SK-N-SH (cell line): ENCODE measurements around the gene ACSL3. TPM values are rescaled to one million over a fixed set of nuclear protein-coding genes. Genes with fewer than 3 reads are reported as not detected.

Experiments
- CTCF ChIA-PET: fragments of 300-600, 350-600 bp; formaldehyde crosslinking; extraction: SDS; loops from one replicate; lab custom pipeline; 2021; lab: Yijun Ruan, JAX
- POLR2A ChIA-PET: fragments of 350-600 bp; sonication (Branson Sonifier 250); formaldehyde crosslinking; extraction: SDS; loops from one replicate; lab custom pipeline; 2020; ENCODE audit warnings: antibody characterized with exemption, inconsistent platforms; lab: Yijun Ruan, JAX
- DNase-seq: peaks from one replicate; pipeline ENCODE4 v3.0.0; 2012
- H2AFZ ChIP-seq: fragments of 200-600 bp; sonication (generic); 2 replicates; pipeline ENCODE4 v1.8.1; 2016; ENCODE audit warnings: antibody characterized with exemption, mild to moderate bottlenecking, low read depth
- H3F3A ChIP-seq: fragments of 200-600 bp; sonication (generic); replicated peaks from 2 replicates; pipeline ENCODE3; 2016; ENCODE audit warnings: antibody characterized with exemption, mild to moderate bottlenecking; ENCODE audit not compliant: insufficient read depth
- H3K27ac ChIP-seq, 2 experiments: fragments of 200-500 bp in 1 of 2; fragments of 200-600 bp in 1 of 2; sonication (Bioruptor generic) in 1 of 2; sonication (generic), shearing (Covaris generic) in 1 of 2; 2 replicates each; pipeline versions ENCODE4 v1.5.1 to v1.6.1; 2014 to 2016; ENCODE audit warnings: low read depth in 2 of 2, inconsistent platforms in 1 of 2, low read length in 1 of 2, mild to moderate bottlenecking in 1 of 2, mixed read lengths in 1 of 2
- H3K27me3 ChIP-seq: fragments of 200-600 bp; sonication (generic), shearing (Covaris generic); 2 replicates; pipeline ENCODE4 v1.6.1; 2016; ENCODE audit warnings: mixed run types; ENCODE audit not compliant: insufficient read depth
- H3K36me3 ChIP-seq, 2 experiments: fragments of 200-500 bp in 1 of 2; fragments of 200-600 bp in 1 of 2; sonication (Bioruptor generic) in 1 of 2; sonication (generic) in 1 of 2; replicated peaks in 1 of 2; 2 replicates each; pipeline versions ENCODE3 to v1.5.1; 2014 to 2016; ENCODE audit warnings: low read length in 1 of 2, mild to moderate bottlenecking in 1 of 2; ENCODE audit not compliant: insufficient read depth in 2 of 2, control insufficient read depth in 1 of 2
- H3K4me1 ChIP-seq, 2 experiments: fragments of 200-500 bp in 1 of 2; fragments of 200-600 bp in 1 of 2; sonication (Bioruptor generic) in 1 of 2; sonication (generic), shearing (Covaris generic) in 1 of 2; 2 replicates each; pipeline versions ENCODE4 v1.5.1 to v1.6.1; 2014 to 2016; ENCODE audit warnings: low read depth in 1 of 2, low read length in 1 of 2, mixed run types in 1 of 2; ENCODE audit not compliant: insufficient read depth in 2 of 2, control insufficient read depth in 1 of 2
- H3K4me2 ChIP-seq: fragments of 200-600 bp; sonication (generic), shearing (Covaris generic); 2 replicates; pipeline ENCODE4 v1.6.1; 2017; ENCODE audit warnings: mixed run types
- H3K4me3 ChIP-seq, 2 experiments: fragments of 200-500 bp in 1 of 2; fragments of 200-600 bp in 1 of 2; sonication (Bioruptor generic) in 1 of 2; sonication (generic), shearing (Covaris generic) in 1 of 2; 2 replicates each; pipeline versions ENCODE4 v1.5.1 to v1.8.1; 2014 to 2016; ENCODE audit warnings: low read depth in 2 of 2, inconsistent platforms in 1 of 2, low read length in 1 of 2, mild to moderate bottlenecking in 1 of 2, mixed read lengths in 1 of 2, moderate library complexity in 1 of 2
- H3K79me2 ChIP-seq: fragments of 200-600 bp; sonication (generic); 2 replicates; pipeline ENCODE4 v1.8.1; 2017; ENCODE audit warnings: mild to moderate bottlenecking; ENCODE audit not compliant: insufficient read depth
- H3K9ac ChIP-seq: fragments of 200-600 bp; sonication (generic); 2 replicates; pipeline ENCODE4 v1.6.1; 2017; ENCODE audit warnings: mixed run types
- H3K9me2 ChIP-seq: fragments of 200-600 bp; sonication (generic); 2 replicates; pipeline ENCODE4 v1.6.1; 2017; ENCODE audit warnings: mixed run types
- H3K9me3 ChIP-seq: fragments of 200-600 bp; sonication (generic); 2 replicates; pipeline ENCODE4 v1.6.1; 2017; ENCODE audit warnings: mixed run types, mild to moderate bottlenecking, moderate library complexity
- H4K20me1 ChIP-seq: fragments of 200-600 bp; sonication (generic); 2 replicates; pipeline ENCODE4 v1.6.1; 2017; ENCODE audit warnings: mild to moderate bottlenecking, mixed run types; ENCODE audit not compliant: insufficient read depth
- CHD2 ChIP-seq: fragments of 150-350 bp; IDR thresholded peaks from 2 replicates; pipeline ENCODE4 v1.6.1; 2018; ENCODE audit warnings: low read length; ENCODE audit not compliant: partially characterized antibody
- CTCF ChIP-seq: fragments of 200-600 bp; sonication (generic); IDR thresholded peaks from 2 replicates; pipeline ENCODE4 v1.6.1; 2017; ENCODE audit warnings: antibody characterized with exemption, mild to moderate bottlenecking, moderate library complexity
- ELF1 ChIP-seq: IDR thresholded peaks from 2 replicates; pipeline ENCODE4 v1.4.0; 2012
- EP300 ChIP-seq, 2 experiments: IDR thresholded peaks; 2 replicates each; pipeline versions ENCODE4 v1.4.0 to v1.6.1; 2012; ENCODE audit warnings: borderline replicate concordance in 1 of 2, low read depth in 1 of 2, low read length in 1 of 2
- EZH2phosphoT487 ChIP-seq: fragments of 200-600 bp; sonication (generic); IDR thresholded peaks from 2 replicates; pipeline ENCODE4 v1.6.1; 2017; ENCODE audit warnings: low read depth, mixed run types, mild to moderate bottlenecking, antibody characterized with exemption, moderate library complexity, borderline replicate concordance
- FOXJ3 ChIP-seq: sonication (generic); formaldehyde crosslinking; IDR thresholded peaks from 2 replicates; pipeline ENCODE4 v1.5.1; 2020; ENCODE audit warnings: mild to moderate bottlenecking, missing genetic modification reagents
- FOXM1 ChIP-seq: IDR thresholded peaks from 2 replicates; pipeline ENCODE4 v1.4.0; 2012; ENCODE audit warnings: low read depth, mild to moderate bottlenecking
- JUND ChIP-seq: IDR thresholded peaks from 2 replicates; pipeline ENCODE4 v1.4.0; 2012
- MAX ChIP-seq: IDR thresholded peaks from 2 replicates; pipeline ENCODE4 v1.4.0; 2012; ENCODE audit warnings: low read depth
- MEF2A ChIP-seq: IDR thresholded peaks from 2 replicates; pipeline ENCODE4 v1.4.0; 2012; ENCODE audit warnings: low read depth, borderline replicate concordance
- MXI1 ChIP-seq: IDR thresholded peaks from 2 replicates; pipeline ENCODE4 v1.6.1; 2012; ENCODE audit warnings: mild to moderate bottlenecking, low read depth, low read length, improper control_type of control experiment
- NFIC ChIP-seq: IDR thresholded peaks from 2 replicates; pipeline ENCODE4 v1.4.0; 2012; ENCODE audit warnings: borderline replicate concordance
- RAD21 ChIP-seq: IDR thresholded peaks from 2 replicates; pipeline ENCODE4 v1.6.1; 2012; ENCODE audit warnings: mild to moderate bottlenecking, low read length
- RFX5 ChIP-seq: IDR thresholded peaks from 2 replicates; pipeline ENCODE4 v1.6.1; 2012; ENCODE audit warnings: mild to moderate bottlenecking, improper control_type of control experiment, low read length
- SIN3A ChIP-seq: IDR thresholded peaks from 2 replicates; pipeline ENCODE4 v1.6.1; 2012; ENCODE audit warnings: low read depth, mild to moderate bottlenecking, low read length, moderate library complexity, borderline replicate concordance
- TCF12 ChIP-seq: IDR thresholded peaks from 2 replicates; pipeline ENCODE4 v1.4.0; 2012
- TEAD4 ChIP-seq: IDR thresholded peaks from 2 replicates; pipeline ENCODE4 v1.4.0; 2012; ENCODE audit warnings: mild to moderate bottlenecking, borderline replicate concordance; ENCODE audit not compliant: insufficient read depth
- USF1 ChIP-seq: IDR thresholded peaks from 2 replicates; pipeline ENCODE4 v1.4.0; 2012; ENCODE audit warnings: low read depth, borderline replicate concordance
- USF2 ChIP-seq: fragments of 150-350 bp; IDR thresholded peaks from 2 replicates; pipeline ENCODE4 v1.6.1; 2017; ENCODE audit warnings: antibody characterized with exemption, low read length, low read depth, borderline replicate concordance
- YY1 ChIP-seq: IDR thresholded peaks from 2 replicates; pipeline ENCODE4 v1.4.0; 2012; ENCODE audit warnings: low read depth, mild to moderate bottlenecking
- WGBS: methylation state at CpG from one replicate; pipeline ENCODE4 v1.1.6; 2017; ENCODE audit warnings: low lambda C conversion rate; 5-methylcytosine and 5-hydroxymethylcytosine counted together
- polyA plus RNA-seq, 3 experiments: library from polyadenylated mRNA; depleted of rRNA; stranded (reverse); fragments of >200 nt; gene quantifications; 2 replicates each; pipeline ENCODE4 v1.2.3, GENCODE V29; 2012
- TF ChIP-seq, protein P1 (sequence below): IDR thresholded peaks from 2 replicates; pipeline ENCODE4 v1.4.0; 2012; ENCODE audit warnings: low read depth, borderline replicate concordance
- TF ChIP-seq, protein P2 (sequence below): fragments of 150-350 bp; IDR thresholded peaks from 2 replicates; pipeline ENCODE4 v1.6.1; 2016; ENCODE audit warnings: mild to moderate bottlenecking, low read depth, low read length

Gene ACSL3
- polyA plus RNA-seq, 1 of the 3 experiments (the other 2 are of a cell fraction), result 15.7 TPM

DNA sequence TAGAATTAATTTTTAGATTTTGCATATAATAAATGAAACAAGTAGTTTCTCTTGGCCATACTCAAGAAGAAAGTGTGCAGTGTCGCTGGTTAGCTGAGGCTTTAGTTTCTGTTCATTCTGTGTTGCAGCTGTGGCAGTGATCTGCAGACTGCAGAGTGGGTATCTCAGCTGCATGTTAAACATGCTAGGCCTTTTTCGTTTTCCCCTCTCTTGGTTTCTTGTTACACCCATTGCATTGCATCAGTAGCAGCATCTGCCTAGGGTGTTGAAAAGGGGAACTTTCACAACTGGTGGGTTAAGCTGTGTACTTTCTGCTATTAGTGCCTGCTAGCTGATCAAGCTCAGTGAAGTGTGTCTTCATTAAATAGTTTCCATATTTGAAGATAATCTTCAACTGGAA lies 51.3 kb downstream of the ACSL3 start:
- no peaks in the 10 kb centered on the region for H3K9me3 ChIP-seq
- TF ChIP-seq CHD2 (no peak), JUND (no peak), ELF1 (no peak), EZH2phosphoT487 (no peak), MAX (no peak), EP300 (IDR thresholded peaks at IDR 0.05; ENCODE audit: borderline replicate concordance in 1 of 2, low read depth in 1 of 2, low read length in 1 of 2) (no peak), USF1 (no peak), MXI1 (no peak), NFIC (no peak), MEF2A (no peak), USF2 (no peak), CTCF (no peak)
- no peaks in the 10 kb centered on the region for H4K20me1 ChIP-seq
- no peak overlapping the region for H2AFZ ChIP-seq
- DNase-seq, result no peak
- H3K4me1 ChIP-seq, result peaks cover 0 to 20% of the 10 kb centered on the region in 2 experiments; a peak in 2 of 4 replicates
- H3K36me3 ChIP-seq, result peaks cover 26% of the 10 kb centered on the region in 2 experiments
- no peak overlapping the region for H3K4me3 ChIP-seq
- ChIA-PET POLR2A (no interaction called here), CTCF (interaction anchor here (0.6 to 1.9 kb wide), 11 partner anchors 9 to 1356 kb away, joined by 3 to 16 read pairs (median 4); no protein-coding TSS in a partner anchor)
- no peak overlapping the region for H3K9ac ChIP-seq
- WGBS, result 77% methylated on average over 2 of the region's 2 CpGs
- no peaks in the 10 kb centered on the region for H3K9me2 ChIP-seq
- no peaks in the 10 kb centered on the region for H3K27me3 ChIP-seq
- H3F3A ChIP-seq, result peaks cover 3% of the 10 kb centered on the region
- H3K27ac ChIP-seq, result no peak overlapping the region
- no peak overlapping the region for H3K4me2 ChIP-seq
- peaks cover 21% of the 10 kb centered on the region for H3K79me2 ChIP-seq

DNA sequence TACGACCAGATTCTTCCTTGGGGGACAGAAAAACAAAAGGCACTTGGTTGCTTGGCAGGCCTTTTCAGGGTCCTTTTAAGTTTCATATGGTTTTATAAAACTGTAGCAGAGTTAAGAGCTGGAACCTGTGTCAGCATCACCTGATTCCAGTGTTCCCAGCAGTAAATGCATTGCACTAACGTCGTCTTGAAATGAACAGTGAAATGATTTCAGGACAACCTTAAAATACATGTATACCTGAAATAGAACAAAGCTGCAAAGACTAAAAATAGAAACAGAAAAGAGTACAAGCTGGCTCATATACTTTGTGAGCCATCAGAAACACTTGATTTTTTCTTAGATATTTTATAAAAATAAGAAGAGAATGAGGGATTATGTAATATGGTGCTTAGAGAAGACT lies 51.9 kb downstream of the ACSL3 start:
- no peaks in the 10 kb centered on the region for H3K9me3 ChIP-seq
- no peak overlapping the region for H3K27ac ChIP-seq
- no peaks in the 10 kb centered on the region for H4K20me1 ChIP-seq
- 92% methylated on average over 3 of the region's 3 CpGs for WGBS
- peaks cover 3% of the 10 kb centered on the region for H3F3A ChIP-seq
- no peak for DNase-seq
- ChIA-PET POLR2A (no interaction called here), CTCF (interaction anchor here (0.9 to 1.9 kb wide), 10 partner anchors 10 to 886 kb away, joined by 3 to 16 read pairs (median 4); no protein-coding TSS in a partner anchor)
- H3K79me2 ChIP-seq, result peaks cover 18% of the 10 kb centered on the region
- no peak overlapping the region for H3K4me3 ChIP-seq
- no peaks in the 10 kb centered on the region for H3K27me3 ChIP-seq
- no peak overlapping the region for H3K9ac ChIP-seq
- H3K9me2 ChIP-seq, result no peaks in the 10 kb centered on the region
- H3K4me2 ChIP-seq, result no peak overlapping the region
- H3K4me1 ChIP-seq, result peaks cover 0 to 20% of the 10 kb centered on the region in 2 experiments; a peak in 2 of 4 replicates
- no peak overlapping the region for H2AFZ ChIP-seq
- H3K36me3 ChIP-seq, result peaks cover 26% of the 10 kb centered on the region in 2 experiments
- TF ChIP-seq SIN3A (no peak), TEAD4 (no peak), MEF2A (no peak), FOXJ3 (CRISPR knock-in tag) (no peak), RFX5 (no peak), TCF12 (no peak), RAD21 (no peak), MAX (no peak), YY1 (no peak), FOXM1 (no peak), NFIC (no peak), MXI1 (no peak)
- TF ChIP-seq, protein P1, sequence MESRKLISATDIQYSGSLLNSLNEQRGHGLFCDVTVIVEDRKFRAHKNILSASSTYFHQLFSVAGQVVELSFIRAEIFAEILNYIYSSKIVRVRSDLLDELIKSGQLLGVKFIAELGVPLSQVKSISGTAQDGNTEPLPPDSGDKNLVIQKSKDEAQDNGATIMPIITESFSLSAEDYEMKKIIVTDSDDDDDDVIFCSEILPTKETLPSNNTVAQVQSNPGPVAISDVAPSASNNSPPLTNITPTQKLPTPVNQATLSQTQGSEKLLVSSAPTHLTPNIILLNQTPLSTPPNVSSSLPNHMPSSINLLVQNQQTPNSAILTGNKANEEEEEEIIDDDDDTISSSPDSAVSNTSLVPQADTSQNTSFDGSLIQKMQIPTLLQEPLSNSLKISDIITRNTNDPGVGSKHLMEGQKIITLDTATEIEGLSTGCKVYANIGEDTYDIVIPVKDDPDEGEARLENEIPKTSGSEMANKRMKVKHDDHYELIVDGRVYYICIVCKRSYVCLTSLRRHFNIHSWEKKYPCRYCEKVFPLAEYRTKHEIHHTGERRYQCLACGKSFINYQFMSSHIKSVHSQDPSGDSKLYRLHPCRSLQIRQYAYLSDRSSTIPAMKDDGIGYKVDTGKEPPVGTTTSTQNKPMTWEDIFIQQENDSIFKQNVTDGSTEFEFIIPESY, result no peak
- TF ChIP-seq, protein P2, sequence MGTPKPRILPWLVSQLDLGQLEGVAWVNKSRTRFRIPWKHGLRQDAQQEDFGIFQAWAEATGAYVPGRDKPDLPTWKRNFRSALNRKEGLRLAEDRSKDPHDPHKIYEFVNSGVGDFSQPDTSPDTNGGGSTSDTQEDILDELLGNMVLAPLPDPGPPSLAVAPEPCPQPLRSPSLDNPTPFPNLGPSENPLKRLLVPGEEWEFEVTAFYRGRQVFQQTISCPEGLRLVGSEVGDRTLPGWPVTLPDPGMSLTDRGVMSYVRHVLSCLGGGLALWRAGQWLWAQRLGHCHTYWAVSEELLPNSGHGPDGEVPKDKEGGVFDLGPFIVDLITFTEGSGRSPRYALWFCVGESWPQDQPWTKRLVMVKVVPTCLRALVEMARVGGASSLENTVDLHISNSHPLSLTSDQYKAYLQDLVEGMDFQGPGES, result no peak
